GM12865 (cell line): ENCODE measurements around the gene TRAM2.

ENCODE experiments used
- DNase-seq: peaks from one replicate; pipeline ENCODE4 v3.0.0; 2010; ENCODE audit warnings: low read depth
- H3K4me3 ChIP-seq: 2 replicates; pipeline ENCODE4 v1.5.1; 2011; ENCODE audit warnings: mild to moderate bottlenecking, low read depth, low read length, control low read depth
- TF ChIP-seq, protein P1 (sequence below): IDR thresholded peaks from 2 replicates; pipeline ENCODE4 v1.5.1; 2011; ENCODE audit warnings: low read length, control low read depth, low read depth, inconsistent platforms; ENCODE audit not compliant: insufficient read depth; ENCODE audit errors: missing control alignments

Gene TRAM2

GRCh38 chr6:52553158-52553557, 23.7 kb downstream of the TRAM2 start:
- no peak for DNase-seq

DNA sequence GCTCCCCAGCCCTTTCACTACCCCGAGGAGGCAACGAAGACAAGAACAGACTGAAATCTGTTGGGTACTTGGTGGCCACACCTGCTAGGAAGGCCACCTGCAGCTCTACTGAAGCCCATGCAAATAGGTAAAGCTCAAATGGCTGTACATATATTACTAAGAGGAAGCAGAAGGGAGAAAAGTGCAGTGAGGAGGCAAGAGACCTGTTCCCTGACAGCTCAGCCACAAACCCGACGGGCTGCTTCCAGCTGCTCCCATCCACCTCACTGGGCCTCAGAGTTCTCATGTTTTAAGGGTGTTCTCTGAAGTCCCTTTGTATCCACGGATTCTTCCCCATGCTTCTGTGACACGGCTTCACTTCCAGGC, 24.6 kb downstream of the TRAM2 start:
- TF ChIP-seq, protein P1, sequence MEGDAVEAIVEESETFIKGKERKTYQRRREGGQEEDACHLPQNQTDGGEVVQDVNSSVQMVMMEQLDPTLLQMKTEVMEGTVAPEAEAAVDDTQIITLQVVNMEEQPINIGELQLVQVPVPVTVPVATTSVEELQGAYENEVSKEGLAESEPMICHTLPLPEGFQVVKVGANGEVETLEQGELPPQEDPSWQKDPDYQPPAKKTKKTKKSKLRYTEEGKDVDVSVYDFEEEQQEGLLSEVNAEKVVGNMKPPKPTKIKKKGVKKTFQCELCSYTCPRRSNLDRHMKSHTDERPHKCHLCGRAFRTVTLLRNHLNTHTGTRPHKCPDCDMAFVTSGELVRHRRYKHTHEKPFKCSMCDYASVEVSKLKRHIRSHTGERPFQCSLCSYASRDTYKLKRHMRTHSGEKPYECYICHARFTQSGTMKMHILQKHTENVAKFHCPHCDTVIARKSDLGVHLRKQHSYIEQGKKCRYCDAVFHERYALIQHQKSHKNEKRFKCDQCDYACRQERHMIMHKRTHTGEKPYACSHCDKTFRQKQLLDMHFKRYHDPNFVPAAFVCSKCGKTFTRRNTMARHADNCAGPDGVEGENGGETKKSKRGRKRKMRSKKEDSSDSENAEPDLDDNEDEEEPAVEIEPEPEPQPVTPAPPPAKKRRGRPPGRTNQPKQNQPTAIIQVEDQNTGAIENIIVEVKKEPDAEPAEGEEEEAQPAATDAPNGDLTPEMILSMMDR, result no peak
- peak; percentile 81 for DNase-seq
- H3K4me3 ChIP-seq, result no peak overlapping the region

More at GRCh38 chr6:52553158-52553557, 23.7 kb downstream of the TRAM2 start:
- TF ChIP-seq, protein P1, result no peak
- H3K4me3 ChIP-seq, result no peak overlapping the region

DNA sequence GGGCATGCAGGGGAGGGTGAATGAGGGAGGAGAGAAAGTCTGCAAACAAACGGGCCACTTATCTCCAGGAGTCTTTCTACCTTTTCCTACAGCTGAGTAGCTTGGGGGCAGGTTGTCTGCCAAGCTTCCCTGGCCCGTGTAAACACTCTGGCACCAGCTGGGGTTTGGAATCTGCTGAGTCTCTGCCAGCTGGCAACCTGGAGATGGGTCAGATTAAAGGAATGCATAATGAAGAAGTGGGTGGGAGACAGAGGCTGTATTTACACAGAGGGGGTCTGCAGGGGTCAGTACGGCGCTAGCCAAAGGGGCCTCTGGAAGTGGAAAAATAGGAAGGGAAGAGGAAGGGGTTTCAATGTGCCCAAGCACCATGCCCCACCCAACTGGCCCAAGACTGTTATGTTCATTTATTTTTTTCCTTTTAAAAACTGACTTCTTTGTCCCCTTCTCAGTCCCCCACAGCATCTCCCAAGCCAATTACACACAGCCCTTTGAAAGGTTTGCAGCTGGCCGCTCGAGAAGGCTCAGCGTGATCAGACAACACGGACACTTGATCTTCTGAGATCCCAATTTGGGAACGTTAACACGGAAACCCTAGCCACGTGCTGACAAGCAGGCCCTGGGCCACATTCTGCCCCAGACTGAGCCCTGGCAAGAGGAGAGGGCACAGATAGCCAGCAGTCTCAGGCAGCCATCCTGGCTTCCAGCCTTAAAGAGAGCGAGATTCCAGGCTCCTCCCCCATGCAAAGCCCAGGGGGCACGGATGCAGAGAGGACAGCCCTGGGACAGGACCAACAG, 25.2 kb downstream of the TRAM2 start:
- H3K4me3 ChIP-seq, result no peak overlapping the region
- DNase-seq, result no peak

DNA sequence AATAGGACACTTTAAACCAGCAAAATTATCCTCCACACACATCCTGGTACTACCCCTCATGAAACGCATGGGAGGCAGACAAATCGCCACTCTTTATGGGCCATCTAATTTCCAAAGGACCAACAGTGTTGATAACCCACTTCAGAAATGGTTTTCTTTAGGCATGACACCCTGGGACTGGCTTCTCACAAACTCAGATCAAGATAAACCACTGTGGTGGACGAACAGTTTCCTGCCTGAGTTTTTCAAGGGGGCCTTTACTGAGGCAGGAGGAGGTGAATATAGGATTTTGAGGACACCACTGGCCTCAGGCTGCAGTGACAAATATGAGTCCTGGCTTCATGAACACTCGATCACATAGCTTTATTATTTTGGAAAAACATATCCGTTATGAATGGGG, 26.0 kb downstream of the TRAM2 start:
- TF ChIP-seq, protein P1, result no peak
- DNase-seq, result no peak
- no peak overlapping the region for H3K4me3 ChIP-seq

More for the DNA sequence above, 25.2 kb downstream of the TRAM2 start:
- TF ChIP-seq, protein P1, result no peak

DNA sequence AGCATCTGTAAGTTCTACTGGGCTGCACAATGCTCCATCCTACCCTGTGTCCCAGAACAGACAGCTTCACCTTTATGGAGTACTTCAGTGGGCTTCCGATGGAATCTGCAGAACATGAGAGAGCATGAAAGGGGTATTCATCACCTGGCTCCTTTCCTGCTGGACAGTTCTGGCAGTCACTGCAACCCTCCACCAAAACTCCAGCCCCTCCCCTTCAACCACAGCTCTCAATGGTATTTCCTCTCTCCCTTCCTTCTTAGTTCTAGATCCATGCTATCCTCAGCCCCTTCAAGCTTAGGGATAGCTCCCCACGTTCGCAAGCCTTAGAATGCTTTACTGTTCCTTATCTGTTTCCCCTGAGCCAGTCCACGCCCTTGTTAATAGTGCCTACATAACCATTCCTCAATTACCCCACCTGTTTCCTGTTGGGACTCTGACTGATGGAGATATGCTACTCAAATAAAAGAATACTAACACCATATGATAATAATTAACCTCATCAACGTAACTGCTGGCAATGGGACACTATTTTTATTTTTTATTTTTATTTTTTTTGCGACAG, 26.8 kb downstream of the TRAM2 start:
- TF ChIP-seq, protein P1, result no peak
- DNase-seq, result no peak
- H3K4me3 ChIP-seq, result no peak overlapping the region

DNA sequence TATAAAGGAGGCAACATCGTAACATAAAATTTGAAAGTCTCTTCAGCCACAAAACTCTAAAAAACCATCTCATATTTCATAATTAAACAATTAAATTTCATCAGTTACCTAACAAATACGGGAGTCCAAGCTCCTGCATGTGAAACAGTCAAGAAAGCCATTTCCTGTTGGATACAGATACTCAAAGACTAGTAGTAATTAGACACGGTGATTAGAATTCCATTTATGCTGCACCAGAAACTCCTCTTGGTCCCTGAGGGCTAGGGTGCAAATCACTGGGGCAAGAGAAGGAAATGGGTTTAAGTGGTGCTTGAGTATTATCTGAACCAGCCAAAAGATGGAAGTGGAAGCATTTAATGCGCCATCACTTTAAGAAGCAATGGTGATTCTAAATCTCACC, 27.4 kb downstream of the TRAM2 start:
- no peak for DNase-seq
- TF ChIP-seq, protein P1, result no peak
- H3K4me3 ChIP-seq, result no peak overlapping the region

DNA sequence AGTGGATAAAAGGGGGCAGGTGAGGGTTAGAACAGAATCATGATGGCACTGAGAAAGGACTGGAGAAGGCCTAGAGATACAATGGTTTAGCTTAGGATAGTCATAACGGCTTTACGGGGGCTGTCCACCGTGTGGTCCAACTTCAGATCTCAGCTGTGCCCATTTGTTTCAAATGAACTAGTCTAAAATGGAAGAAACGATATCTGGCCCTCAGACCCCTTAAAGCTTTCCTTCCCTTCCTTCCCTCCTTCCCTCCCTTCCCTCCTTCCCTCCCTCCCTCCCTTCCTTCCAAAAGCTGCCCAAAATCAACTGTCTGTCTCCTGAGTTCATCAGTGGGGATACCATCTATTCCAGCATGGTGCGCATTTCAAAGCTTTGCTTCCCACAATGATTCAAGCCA, 27.9 kb downstream of the TRAM2 start:
- no peak for DNase-seq
- TF ChIP-seq, protein P1, result no peak
- H3K4me3 ChIP-seq, result no peak overlapping the region
